Suprapubic skin (tissue), 3 donors: Measurements from ENCODE around the gene MT1M.

Experiments
- CTCF ChIP-seq, 2 donors: fragments of 200-600 bp in 1 of 2; fragments of 450-650 bp in 1 of 2; sonication (generic) in 1 of 2; IDR thresholded peaks; one replicate each; pipeline ENCODE4 v1.5.1; 2016 to 2019; ENCODE audit warnings: antibody characterized with exemption in 2 of 2, mild to moderate bottlenecking in 1 of 2, moderate library complexity in 1 of 2
- EP300 ChIP-seq: sonication (generic); formaldehyde crosslinking; IDR thresholded peaks from one replicate; pipeline ENCODE4 v1.6.1; 2017; ENCODE audit warnings: antibody characterized with exemption
- POLR2A ChIP-seq, 2 donors: fragments of 450-650 bp; IDR thresholded peaks; one replicate each; pipeline ENCODE4 v1.6.1; 2017; ENCODE audit warnings: antibody characterized with exemption in 2 of 2, mild to moderate bottlenecking in 2 of 2, moderate library complexity in 2 of 2

GRCh38 chr16:56635441-56635967 lies 3.0 kb downstream of the MT1M start:
- TF ChIP-seq CTCF (IDR thresholded peaks at IDR 0.05), result no peak
- TF ChIP-seq POLR2A (IDR thresholded peaks at IDR 0.05), result no peak
- no peak for TF ChIP-seq EP300
